HUES6 (cell line): ENCODE data around the gene SLC34A3.

Experiments used
- H3K27ac ChIP-seq: 2 replicates; pipeline ENCODE4 v1.7.0; 2013; ENCODE audit warnings: low read depth, mild to moderate bottlenecking, low read length, inconsistent platforms
- H3K27me3 ChIP-seq: 2 replicates; pipeline ENCODE4 v1.6.1; 2013; ENCODE audit warnings: low read length; ENCODE audit not compliant: control insufficient read depth, insufficient read depth
- H3K36me3 ChIP-seq: 2 replicates; pipeline ENCODE4 v1.6.1; 2013; ENCODE audit warnings: low read length; ENCODE audit not compliant: control insufficient read depth, insufficient read depth
- H3K4me1 ChIP-seq: 2 replicates; pipeline ENCODE4 v1.6.1; 2013; ENCODE audit warnings: low read length; ENCODE audit not compliant: control insufficient read depth, insufficient read depth
- H3K4me3 ChIP-seq: 2 replicates; pipeline ENCODE4 v1.5.1; 2013; ENCODE audit warnings: low read depth, low read length
- H3K9ac ChIP-seq: one replicate; pipeline ENCODE4 v1.6.1; 2013; ENCODE audit warnings: mild to moderate bottlenecking, low read length
- H3K9me3 ChIP-seq: 2 replicates; pipeline ENCODE4 v1.6.1; 2013; ENCODE audit warnings: low read depth, low read length; ENCODE audit not compliant: control insufficient read depth, insufficient read depth

SLC34A3 gene

GRCh38 chr9:137219757-137220316 is 10.9 kb upstream of the SLC34A3 start:
- Histone ChIP-seq H3K27ac (no peak overlapping the region), H3K36me3 (peaks cover 24% of the 10 kb centered on the region), H3K27me3 (peaks cover 9% of the 10 kb centered on the region), H3K9ac (no peak overlapping the region), H3K4me1 (peaks cover 28% of the 10 kb centered on the region), H3K9me3 (no peaks in the 10 kb centered on the region), H3K4me3 (no peak overlapping the region)

GRCh38 chr9:137220317-137221094 is 10.2 kb upstream of the SLC34A3 start:
- no peak overlapping the region for H3K9ac ChIP-seq
- H3K36me3 ChIP-seq = peaks cover 18% of the 10 kb centered on the region
- no peak overlapping the region for H3K27ac ChIP-seq
- no peaks in the 10 kb centered on the region for H3K9me3 ChIP-seq
- peaks cover 28% of the 10 kb centered on the region for H3K4me1 ChIP-seq
- H3K4me3 ChIP-seq = no peak overlapping the region
- peaks cover 9% of the 10 kb centered on the region for H3K27me3 ChIP-seq

- H3K27ac ChIP-seq = no peak overlapping the region
- peaks cover 9% of the 10 kb centered on the region for H3K27me3 ChIP-seq
- H3K36me3 ChIP-seq = peaks cover 12% of the 10 kb centered on the region
- no peak overlapping the region for H3K9ac ChIP-seq
- peaks cover 28% of the 10 kb centered on the region for H3K4me1 ChIP-seq
- H3K4me3 ChIP-seq = peak overlapping the region; percentile 60; the same call in 1 of the 2 replicates
- no peaks in the 10 kb centered on the region for H3K9me3 ChIP-seq
Observed at GRCh38 chr9:137221095-137221505, 9.6 kb upstream of the SLC34A3 start.

- peaks cover 9% of the 10 kb centered on the region for H3K27me3 ChIP-seq
- peaks cover 7% of the 10 kb centered on the region for H3K36me3 ChIP-seq
- H3K9ac ChIP-seq = no peak overlapping the region
- H3K9me3 ChIP-seq = no peaks in the 10 kb centered on the region
- H3K4me1 ChIP-seq = peaks cover 28% of the 10 kb centered on the region
- H3K4me3 ChIP-seq = peak overlapping the region; percentile 60
- no peak overlapping the region for H3K27ac ChIP-seq
Observed at GRCh38 chr9:137221506-137222111, 9.1 kb upstream of the SLC34A3 start.

- Histone ChIP-seq H3K4me1 (peaks cover 27% of the 10 kb centered on the region), H3K27me3 (peaks cover 9% of the 10 kb centered on the region), H3K4me3 (peak within 1 kb of the TSS; percentile 92), H3K9me3 (no peaks in the 10 kb centered on the region), H3K27ac (no peak within 1 kb of the TSS), H3K36me3 (peaks cover 3% of the 10 kb centered on the region; the same call in 1 of the 2 replicates), H3K9ac (peak within 1 kb of the TSS; percentile 5)
Observed at GRCh38 chr9:137222190-137223077, 8.3 kb upstream of the SLC34A3 start, which contains the start of gene RNF208. RNF208 (minus strand) TSS chr9:137222240; CDS start chr9:137221212, 1,028 bp downstream.

GRCh38 chr9:137223078-137223970 is 7.4 kb upstream of the SLC34A3 start:
- Histone ChIP-seq H3K9ac (peak overlapping the region; percentile 85), H3K27ac (peak overlapping the region; percentile 75), H3K9me3 (no peaks in the 10 kb centered on the region), H3K36me3 (peaks cover 3% of the 10 kb centered on the region; the same call in 1 of the 2 replicates), H3K27me3 (peaks cover 9% of the 10 kb centered on the region), H3K4me3 (peak overlapping the region; percentile 92), H3K4me1 (peaks cover 24% of the 10 kb centered on the region)

- Histone ChIP-seq H3K27ac (no peak within 1 kb of the TSS), H3K9me3 (no peaks in the 10 kb centered on the region), H3K36me3 (no peaks in the 10 kb centered on the region), H3K4me3 (peak within 1 kb of the TSS; percentile 92), H3K27me3 (peaks cover 9% of the 10 kb centered on the region), H3K4me1 (peaks cover 19% of the 10 kb centered on the region), H3K9ac (peak within 1 kb of the TSS; percentile 85)
Observed at GRCh38 chr9:137224830-137225694, 5.6 kb upstream of the SLC34A3 start, which contains the start of gene CYSRT1. CYSRT1 (plus strand) TSS chr9:137225174; CDS start chr9:137225622, 448 bp downstream.

GRCh38 chr9:137225699-137226331 is 4.9 kb upstream of the SLC34A3 start:
- Histone ChIP-seq H3K27me3 (peaks cover 9% of the 10 kb centered on the region), H3K4me3 (no peak overlapping the region), H3K27ac (no peak overlapping the region), H3K36me3 (no peaks in the 10 kb centered on the region), H3K9ac (peak overlapping the region; percentile 17), H3K9me3 (no peaks in the 10 kb centered on the region), H3K4me1 (peaks cover 15% of the 10 kb centered on the region)
